ENCODE measurements around the gene GDF15.

- TF ChIP-seq CTCF (IDR thresholded peaks at IDR 0.05) (no peak), EP300 (IDR thresholded peaks at IDR 0.05; ENCODE audit: borderline replicate concordance in 1 of 2, low read depth in 1 of 2, low read length in 1 of 2) (no peak), FOXM1 (IDR thresholded peaks at IDR 0.05; ENCODE audit: low read depth) (no peak), TAF1 (IDR thresholded peaks at IDR 0.05; ENCODE audit: borderline replicate concordance, low read depth, low read length) (no peak), YY1 (IDR thresholded peaks at IDR 0.05; ENCODE audit: low read depth) (no peak), EZH2phosphoT487 (IDR thresholded peaks at IDR 0.05; ENCODE audit: borderline replicate concordance, low read depth) (no peak), RFX5 (IDR thresholded peaks at IDR 0.05; ENCODE audit: low read length) (no peak), POLR2AphosphoS5 (IDR thresholded peaks at IDR 0.05; ENCODE audit: low read depth, low read length) (no peak)
Measured at GRCh38 chr19:18363787-18364186, 22.2 kb upstream of the GDF15 start.
